ENCODE data around the gene SIRPA.
"Not testable (repeated sequence)": the region's sequence is repeated elsewhere in the genome, so short reads cannot be mapped to it uniquely, and the experiment has no call there.

Gene SIRPA

GRCh38 chr20:1907586-1907985 is 12.4 kb downstream of the SIRPA start:
- no peak for DNase-seq (ENCODE audit: low read depth)

GRCh38 chr20:1908191-1908590 is 13.0 kb downstream of the SIRPA start:
- DNase-seq (ENCODE audit: low read depth), result no peak

GRCh38 chr20:1909097-1909496 is 13.9 kb downstream of the SIRPA start:
- no peak for DNase-seq (ENCODE audit: low read depth)

GRCh38 chr20:1911536-1911935 is 16.3 kb downstream of the SIRPA start:
- no peak for DNase-seq (ENCODE audit: low read depth)

GRCh38 chr20:1912053-1912452 is 16.8 kb downstream of the SIRPA start:
- DNase-seq (ENCODE audit: low read depth), result no peak

- no peak for DNase-seq (ENCODE audit: low read depth)
Measured at GRCh38 chr20:1912646-1913045, 17.4 kb downstream of the SIRPA start.

- not testable (repeated sequence) for DNase-seq (ENCODE audit: low read depth)
Measured at GRCh38 chr20:1915233-1915632, 20.0 kb downstream of the SIRPA start.

GRCh38 chr20:1915725-1916124 is 20.5 kb downstream of the SIRPA start:
- no peak for DNase-seq (ENCODE audit: low read depth)

- DNase-seq (ENCODE audit: low read depth), result no peak
Measured at GRCh38 chr20:1917786-1918185, 22.6 kb downstream of the SIRPA start.

GRCh38 chr20:1918491-1919165 is 23.4 kb downstream of the SIRPA start:
- no peak for DNase-seq (ENCODE audit: low read depth)

GRCh38 chr20:1920252-1920651 is 25.0 kb downstream of the SIRPA start:
- no peak for DNase-seq (ENCODE audit: low read depth)

- no peak for DNase-seq (ENCODE audit: low read depth)
Measured at GRCh38 chr20:1920826-1921225, 25.6 kb downstream of the SIRPA start.

GRCh38 chr20:1921985-1922384 is 26.8 kb downstream of the SIRPA start:
- not testable (repeated sequence) for DNase-seq (ENCODE audit: low read depth)

- DNase-seq (ENCODE audit: low read depth), result no peak
Measured at GRCh38 chr20:1922786-1923185, 27.6 kb downstream of the SIRPA start.

- no peak for DNase-seq (ENCODE audit: low read depth)
Measured at GRCh38 chr20:1924910-1925861, 30.0 kb downstream of the SIRPA start.

GRCh38 chr20:1926237-1926636 is 31.0 kb downstream of the SIRPA start:
- no peak for DNase-seq (ENCODE audit: low read depth)

- DNase-seq (ENCODE audit: low read depth), result no peak
Measured at GRCh38 chr20:1927217-1927616, 32.0 kb downstream of the SIRPA start.

- DNase-seq (ENCODE audit: low read depth), result no peak
Measured at GRCh38 chr20:1928154-1928553, 32.9 kb downstream of the SIRPA start.

- no peak for DNase-seq (ENCODE audit: low read depth)
Measured at GRCh38 chr20:1928782-1929181, 33.6 kb downstream of the SIRPA start.

GRCh38 chr20:1929460-1929859 is 34.3 kb downstream of the SIRPA start:
- no peak for DNase-seq (ENCODE audit: low read depth)

GRCh38 chr20:1930165-1930564 is 35.0 kb downstream of the SIRPA start:
- DNase-seq (ENCODE audit: low read depth), result no peak

GRCh38 chr20:1931830-1932229 is 36.6 kb downstream of the SIRPA start:
- no peak for DNase-seq (ENCODE audit: low read depth)

GRCh38 chr20:1932971-1933370 is 37.8 kb downstream of the SIRPA start:
- DNase-seq (ENCODE audit: low read depth), result no peak

All from stimulated activated CD8-positive, alpha-beta memory T cell treated with anti-CD3 and anti-CD28 coated beads, Interleukin-4, amount 100 ng/mL, for 24 hours (primary cell).